HCT116 (cell line): ENCODE results near the gene PKP2. TPM values are rescaled to one million over a fixed set of nuclear protein-coding genes. Genes with fewer than 3 reads are reported as not detected.

ENCODE experiments used
- ATAC-seq: fragments of 200-7000 bp; cut with Tn5 transposase; 2 replicates; pipeline ENCODE4 v1.9.1; 2020; ENCODE audit warnings: mild to moderate bottlenecking, moderate library complexity
- BruUV-seq: library from RNA; stranded (reverse); fragments of 400-500 nt; replicated peaks from 2 replicates; lab custom pipeline; 2021; lab: Mats Ljungman, UMichigan
- CTCF ChIA-PET: fragments of 300-600 bp; sonication (Branson Sonifier 250); formaldehyde crosslinking; loops from one replicate; lab custom pipeline; 2021; ENCODE audit warnings: antibody characterized with exemption; lab: Charles Lee
- POLR2A ChIA-PET: fragments of 300-600, 350-600 bp; sonication (Branson Sonifier 250); formaldehyde crosslinking; loops from one replicate; lab custom pipeline; 2021; ENCODE audit warnings: antibody characterized with exemption; lab: Charles Lee
- RAD21 ChIA-PET, 2 experiments: fragments of 300-600 bp; sonication (Branson Sonifier 250); formaldehyde crosslinking; loops; one replicate each; lab custom pipeline; 2023; ENCODE audit warnings: low total read pairs in 2 of 2; ENCODE audit not compliant: uncharacterized antibody in 2 of 2, unreplicated experiment in 2 of 2, low non-redundant PET in 1 of 2; lab: Charles Lee
- DNase-seq: peaks from one replicate; pipeline ENCODE4 v3.0.0-alpha.2; 2010; ENCODE audit warnings: low read depth, low spot score
- H2AFZ ChIP-seq: fragments of 200-600 bp; shearing (Covaris generic), sonication (generic); 2 replicates; pipeline ENCODE4 v1.6.1; 2017; ENCODE audit warnings: low read depth, mixed run types, mixed read lengths, antibody characterized with exemption, low read length; ENCODE audit not compliant: poor library complexity, severe bottlenecking
- H3K27ac ChIP-seq: 2 replicates; pipeline ENCODE4 v1.5.1; 2012; ENCODE audit warnings: low read depth, low read length
- H3K27me3 ChIP-seq: fragments of 200-600 bp; sonication (generic); 2 replicates; pipeline ENCODE4 v1.6.1; 2016; ENCODE audit warnings: mixed run types, low read length, mixed read lengths; ENCODE audit not compliant: insufficient read depth
- H3K36me3 ChIP-seq, 2 experiments: fragments of 200-500 bp in 1 of 2; fragments of 200-600 bp in 1 of 2; sonication (Bioruptor generic) in 1 of 2; sonication (generic) in 1 of 2; 2 replicates each; pipeline versions ENCODE4 v1.5.1 to v1.6.1; 2014 to 2016; ENCODE audit warnings: low read length in 2 of 2, inconsistent platforms in 1 of 2, mixed read lengths in 1 of 2, mixed run types in 1 of 2; ENCODE audit not compliant: insufficient read depth in 2 of 2, control insufficient read depth in 1 of 2
- H3K4me1 ChIP-seq, 2 experiments: fragments of 200-600 bp in 1 of 2; sonication (generic) in 1 of 2; 2 replicates each; pipeline versions ENCODE4 v1.5.1 to v1.6.1; 2012 to 2017; ENCODE audit warnings: low read length in 2 of 2, inconsistent platforms in 1 of 2, mild to moderate bottlenecking in 1 of 2, mixed read lengths in 1 of 2, mixed run types in 1 of 2, moderate library complexity in 1 of 2; ENCODE audit not compliant: insufficient read depth in 2 of 2, control insufficient read depth in 1 of 2
- H3K4me2 ChIP-seq: fragments of 200-600 bp; sonication (generic); 2 replicates; pipeline ENCODE4 v1.6.1; 2017; ENCODE audit warnings: mixed run types, low read length, mixed read lengths
- H3K4me3 ChIP-seq, 2 experiments: fragments of 200-600 bp in 1 of 2; sonication (generic) in 1 of 2; replicated peaks in 1 of 2; 2 replicates each; pipeline ENCODE4 v1.5.1; 2011 to 2016; ENCODE audit warnings: low read length in 2 of 2, control low read depth in 1 of 2, low read depth in 1 of 2, mild to moderate bottlenecking in 1 of 2, mixed read lengths in 1 of 2, mixed run types in 1 of 2
- H3K79me2 ChIP-seq: fragments of 200-600 bp; sonication (generic); 2 replicates; pipeline ENCODE4 v1.6.1; 2017; ENCODE audit warnings: mild to moderate bottlenecking, mixed run types, low read length, moderate library complexity, mixed read lengths; ENCODE audit not compliant: insufficient read depth
- H3K9ac ChIP-seq: fragments of 200-600 bp; sonication (generic); 2 replicates; pipeline ENCODE4 v1.6.1; 2016; ENCODE audit warnings: low read length, mixed read lengths
- H3K9me2 ChIP-seq: fragments of 200-600 bp; sonication (generic), shearing (Covaris generic); 2 replicates; pipeline ENCODE4 v1.6.1; 2017; ENCODE audit warnings: mixed run types, mild to moderate bottlenecking, moderate library complexity; ENCODE audit not compliant: insufficient read depth
- H3K9me3 ChIP-seq, 2 experiments: fragments of 200-500 bp in 1 of 2; fragments of 200-600 bp in 1 of 2; sonication (Bioruptor generic) in 1 of 2; sonication (generic) in 1 of 2; 2 replicates each; pipeline ENCODE4 v1.6.1; 2014 to 2017; ENCODE audit warnings: low read length in 2 of 2, mixed read lengths in 2 of 2, inconsistent platforms in 1 of 2, low read depth in 1 of 2, mild to moderate bottlenecking in 1 of 2, mixed run types in 1 of 2, moderate library complexity in 1 of 2; ENCODE audit not compliant: control insufficient read depth in 1 of 2, insufficient read depth in 1 of 2
- H4K20me1 ChIP-seq: fragments of 200-600 bp; sonication (generic), shearing (Covaris generic); 2 replicates; pipeline ENCODE4 v1.6.1; 2017; ENCODE audit warnings: mixed run types, mild to moderate bottlenecking, moderate library complexity; ENCODE audit not compliant: insufficient read depth
- CEBPB ChIP-seq: IDR thresholded peaks from 2 replicates; pipeline ENCODE4 v1.6.1; 2012; ENCODE audit warnings: low read depth
- EGR1 ChIP-seq: IDR thresholded peaks from 2 replicates; pipeline ENCODE4 v1.6.1; 2012; ENCODE audit warnings: low read depth
- FOSL1 ChIP-seq: IDR thresholded peaks from 2 replicates; pipeline ENCODE4 v1.6.1; 2012; ENCODE audit warnings: low read depth
- JUND ChIP-seq: IDR thresholded peaks from 2 replicates; pipeline ENCODE4 v1.6.1; 2012
- MAX ChIP-seq: IDR thresholded peaks from 2 replicates; pipeline ENCODE4 v1.6.1; 2012
- POLR2A ChIP-seq: IDR thresholded peaks from 2 replicates; pipeline ENCODE4 v1.7.0; 2011; ENCODE audit warnings: borderline replicate concordance; ENCODE audit not compliant: insufficient read depth, insufficient read length; ENCODE audit errors: extremely low read depth
- POLR2AphosphoS5 ChIP-seq: IDR thresholded peaks from 2 replicates; pipeline ENCODE4 v1.6.1; 2011; ENCODE audit warnings: mild to moderate bottlenecking, low read depth, low read length, moderate library complexity
- REST ChIP-seq: IDR thresholded peaks from 2 replicates; pipeline ENCODE4 v1.6.1; 2012; ENCODE audit warnings: low read depth
- SIN3A ChIP-seq: IDR thresholded peaks from 2 replicates; pipeline ENCODE4 v1.6.1; 2012; ENCODE audit warnings: low read depth
- SRF ChIP-seq: IDR thresholded peaks from 2 replicates; pipeline ENCODE4 v1.6.1; 2012; ENCODE audit warnings: low read depth
- ZFX ChIP-seq: fragments of 450-650 bp; IDR thresholded peaks from 2 replicates; pipeline ENCODE4 v1.6.1; 2017
- ZNF274 ChIP-seq: fragments of 200-500 bp; sonication (Bioruptor generic); IDR thresholded peaks from 2 replicates; pipeline ENCODE4 v1.6.1; 2014; ENCODE audit warnings: mild to moderate bottlenecking, low read depth, low read length, inconsistent platforms
- intact Hi-C: fragments of 100-400 bp; cut with micrococcal nuclease; formaldehyde crosslinking; loops from 2 replicates; pipeline ENCODE4 v1.10.0; 2022
- total RNA-seq: library from RNA; stranded (reverse); gene quantifications from one replicate; pipeline ENCODE4 v1.2.1, GENCODE V29; 2021; ENCODE audit not compliant: unreplicated experiment
- TF ChIP-seq, protein P1 (sequence below): IDR thresholded peaks from 2 replicates; pipeline ENCODE4 v1.6.1; 2011; ENCODE audit warnings: mild to moderate bottlenecking, low read length, moderate library complexity; ENCODE audit not compliant: insufficient replicate concordance; ENCODE audit errors: extremely low read depth
- TF ChIP-seq, protein P2 (sequence below), 3 experiments: fragments of 200-600 bp in 1 of 3; sonication (generic) in 1 of 3; IDR thresholded peaks in 2 of 3; conservative IDR thresholded peaks in 1 of 3; 2 replicates each; pipeline ENCODE4 v1.5.1; 2012 to 2017; ENCODE audit warnings: low read depth in 2 of 3, low read length in 2 of 3, antibody characterized with exemption in 1 of 3, borderline replicate concordance in 1 of 3, control low read depth in 1 of 3, mild to moderate bottlenecking in 1 of 3, mixed read lengths in 1 of 3, mixed run types in 1 of 3, moderate library complexity in 1 of 3; ENCODE audit not compliant: insufficient read depth in 1 of 3

Gene PKP2
- total RNA-seq, 1 experiment from 2014 or later: 21.5 TPM

GRCh38 chr12:32884962-32885361 is 11.6 kb downstream of the PKP2 start:
- no TSS peak for BruUV-seq
- Histone ChIP-seq H3K9ac (no peak overlapping the region), H3K4me2 (no peak overlapping the region), H3K36me3 (no peaks in the 10 kb centered on the region), H3K9me3 (no peaks in the 10 kb centered on the region), H3K79me2 (no peaks in the 10 kb centered on the region; the same call in 1 of the 2 replicates), H3K4me1 (peaks cover 15 to 24% of the 10 kb centered on the region in 2 experiments; a peak in 3 of 4 replicates), H3K27me3 (no peaks in the 10 kb centered on the region), H3K9me2 (no peaks in the 10 kb centered on the region), H2AFZ (no peak overlapping the region), H3K4me3 (no peak overlapping the region), H3K27ac (no peak overlapping the region), H4K20me1 (no peaks in the 10 kb centered on the region)
- ATAC-seq (no peak), DNase-seq (no peak)
- RAD21 ChIA-PET: no interaction called here
- intact Hi-C loops: no loop called here
- CTCF ChIA-PET: interaction anchor here (1.2 kb wide), 1 partner anchor 11 kb away, joined by 3 read pairs; no protein-coding TSS in a partner anchor
- no peak for TF ChIP-seq REST
- no peak for TF ChIP-seq POLR2AphosphoS5
- no peak for TF ChIP-seq CEBPB
- no peak for TF ChIP-seq MAX
- POLR2A ChIA-PET: no interaction called here

- POLR2A ChIA-PET: no interaction called here
- CTCF ChIA-PET: no interaction called here
- H3K36me3 ChIP-seq: peaks cover 0 to 6% of the 10 kb centered on the region in 2 experiments; a peak in 2 of 4 replicates
- H3K9me2 ChIP-seq: no peaks in the 10 kb centered on the region
- H3K9ac ChIP-seq: no peak overlapping the region
- H3K27me3 ChIP-seq: no peaks in the 10 kb centered on the region
- no peak for ATAC-seq
- no peak overlapping the region for H3K4me2 ChIP-seq
- peaks cover 18% of the 10 kb centered on the region in 2 experiments; a peak in 3 of 4 replicates for H3K4me1 ChIP-seq
- intact Hi-C loops: no loop called here
- no peaks in the 10 kb centered on the region for H3K79me2 ChIP-seq
- no peak overlapping the region for H3K27ac ChIP-seq
- H3K4me3 ChIP-seq: no peak overlapping the region
- no peak for DNase-seq
- RAD21 ChIA-PET: no interaction called here
- BruUV-seq: no TSS peak
- H2AFZ ChIP-seq: no peak overlapping the region
- H3K9me3 ChIP-seq: no peaks in the 10 kb centered on the region
- H4K20me1 ChIP-seq: no peaks in the 10 kb centered on the region
- TF ChIP-seq, protein P1, sequence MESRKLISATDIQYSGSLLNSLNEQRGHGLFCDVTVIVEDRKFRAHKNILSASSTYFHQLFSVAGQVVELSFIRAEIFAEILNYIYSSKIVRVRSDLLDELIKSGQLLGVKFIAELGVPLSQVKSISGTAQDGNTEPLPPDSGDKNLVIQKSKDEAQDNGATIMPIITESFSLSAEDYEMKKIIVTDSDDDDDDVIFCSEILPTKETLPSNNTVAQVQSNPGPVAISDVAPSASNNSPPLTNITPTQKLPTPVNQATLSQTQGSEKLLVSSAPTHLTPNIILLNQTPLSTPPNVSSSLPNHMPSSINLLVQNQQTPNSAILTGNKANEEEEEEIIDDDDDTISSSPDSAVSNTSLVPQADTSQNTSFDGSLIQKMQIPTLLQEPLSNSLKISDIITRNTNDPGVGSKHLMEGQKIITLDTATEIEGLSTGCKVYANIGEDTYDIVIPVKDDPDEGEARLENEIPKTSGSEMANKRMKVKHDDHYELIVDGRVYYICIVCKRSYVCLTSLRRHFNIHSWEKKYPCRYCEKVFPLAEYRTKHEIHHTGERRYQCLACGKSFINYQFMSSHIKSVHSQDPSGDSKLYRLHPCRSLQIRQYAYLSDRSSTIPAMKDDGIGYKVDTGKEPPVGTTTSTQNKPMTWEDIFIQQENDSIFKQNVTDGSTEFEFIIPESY: no peak
- TF ChIP-seq POLR2AphosphoS5 (no peak), ZNF274 (no peak), POLR2A (no peak), SIN3A (no peak), ZFX (no peak), FOSL1 (no peak), JUND (no peak), EGR1 (no peak), SRF (no peak)
- TF ChIP-seq, protein P2, sequence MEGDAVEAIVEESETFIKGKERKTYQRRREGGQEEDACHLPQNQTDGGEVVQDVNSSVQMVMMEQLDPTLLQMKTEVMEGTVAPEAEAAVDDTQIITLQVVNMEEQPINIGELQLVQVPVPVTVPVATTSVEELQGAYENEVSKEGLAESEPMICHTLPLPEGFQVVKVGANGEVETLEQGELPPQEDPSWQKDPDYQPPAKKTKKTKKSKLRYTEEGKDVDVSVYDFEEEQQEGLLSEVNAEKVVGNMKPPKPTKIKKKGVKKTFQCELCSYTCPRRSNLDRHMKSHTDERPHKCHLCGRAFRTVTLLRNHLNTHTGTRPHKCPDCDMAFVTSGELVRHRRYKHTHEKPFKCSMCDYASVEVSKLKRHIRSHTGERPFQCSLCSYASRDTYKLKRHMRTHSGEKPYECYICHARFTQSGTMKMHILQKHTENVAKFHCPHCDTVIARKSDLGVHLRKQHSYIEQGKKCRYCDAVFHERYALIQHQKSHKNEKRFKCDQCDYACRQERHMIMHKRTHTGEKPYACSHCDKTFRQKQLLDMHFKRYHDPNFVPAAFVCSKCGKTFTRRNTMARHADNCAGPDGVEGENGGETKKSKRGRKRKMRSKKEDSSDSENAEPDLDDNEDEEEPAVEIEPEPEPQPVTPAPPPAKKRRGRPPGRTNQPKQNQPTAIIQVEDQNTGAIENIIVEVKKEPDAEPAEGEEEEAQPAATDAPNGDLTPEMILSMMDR (IDR thresholded peaks at IDR 0.05 in 2 of 3, conservative IDR thresholded peaks at IDR 0.05 in 1 of 3; ENCODE audit: borderline replicate concordance in 1 of 3, insufficient read depth in 1 of 3, low read depth in 2 of 3, low read length in 2 of 3): no peak
Measured at GRCh38 chr12:32881702-32882101, 14.9 kb downstream of the PKP2 start.
